ENCODE results near the gene IL17C. TPM values are rescaled to one million over a fixed set of nuclear protein-coding genes. Genes with fewer than 3 reads are reported as not detected.
A peak's percentile ranks its signal among the peaks of the same experiment; 100 is the strongest.
"Not testable (repeated sequence)": the region's sequence is repeated elsewhere in the genome, so short reads cannot be mapped to it uniquely, and the experiment has no call there.

The IL17C gene
- total RNA-seq, 1 donor from 2014 or later, result not detected

GRCh38 chr16:88657371-88657770 lies 19.0 kb downstream of the IL17C start:
- no peak for DNase-seq (ENCODE audit: low spot score)

- no peak for DNase-seq (ENCODE audit: low spot score)
Measured at GRCh38 chr16:88658714-88659113, 20.3 kb downstream of the IL17C start.

GRCh38 chr16:88659160-88659559 lies 20.8 kb downstream of the IL17C start:
- no peak for DNase-seq (ENCODE audit: low spot score)

- DNase-seq (ENCODE audit: low spot score), result no peak
Measured at GRCh38 chr16:88661468-88661867, 23.1 kb downstream of the IL17C start.

- no peak for DNase-seq (ENCODE audit: low spot score)
Measured at GRCh38 chr16:88662222-88662842, 24.0 kb downstream of the IL17C start.

GRCh38 chr16:88662843-88663606 lies 24.7 kb downstream of the IL17C start, which contains the start of gene MVD:
Gene MVD (minus strand): TSS chr16:88663091. CDS start chr16:88663080, 11 bp downstream.
- peak; percentile 99 for DNase-seq (ENCODE audit: low spot score)

GRCh38 chr16:88665148-88665547 lies 26.8 kb downstream of the IL17C start:
- DNase-seq (ENCODE audit: low spot score), result no peak

GRCh38 chr16:88665570-88665969 lies 27.2 kb downstream of the IL17C start:
- no peak for DNase-seq (ENCODE audit: low spot score)

GRCh38 chr16:88667461-88667860 lies 29.1 kb downstream of the IL17C start:
- DNase-seq (ENCODE audit: low spot score), result no peak

GRCh38 chr16:88669493-88669892 lies 31.1 kb downstream of the IL17C start:
- DNase-seq (ENCODE audit: low spot score), result not testable (repeated sequence)

GRCh38 chr16:88669980-88670379 lies 31.6 kb downstream of the IL17C start:
- no peak for DNase-seq (ENCODE audit: low spot score)

- DNase-seq (ENCODE audit: low spot score), result no peak
Measured at GRCh38 chr16:88671806-88672205, 33.4 kb downstream of the IL17C start.

- DNase-seq (ENCODE audit: low spot score), result no peak
Measured at GRCh38 chr16:88672776-88673175, 34.4 kb downstream of the IL17C start.

GRCh38 chr16:88673716-88674379 lies 35.5 kb downstream of the IL17C start:
- no peak for DNase-seq (ENCODE audit: low spot score)

GRCh38 chr16:88676502-88677242 lies 38.3 kb downstream of the IL17C start:
- no peak for DNase-seq (ENCODE audit: low spot score)

- no peak for DNase-seq (ENCODE audit: low spot score)
Measured at GRCh38 chr16:88677721-88678120, 39.3 kb downstream of the IL17C start.

- no peak for DNase-seq (ENCODE audit: low spot score)
Measured at GRCh38 chr16:88678224-88678979, 40.0 kb downstream of the IL17C start.

- no peak for DNase-seq (ENCODE audit: low spot score)
Measured at GRCh38 chr16:88680554-88681083, 42.2 kb downstream of the IL17C start.

GRCh38 chr16:88681084-88681680 lies 42.8 kb downstream of the IL17C start:
- no peak for DNase-seq (ENCODE audit: low spot score)

All from mesenteric fat pad (tissue), 1 donor.